Activated CD4-positive, alpha-beta T cell treated with anti-CD3 and anti-CD28 coated beads, Interleukin-2, amount 10 ng/mL, durations not matched to agents 24 days and 14 days (primary cell): ENCODE results near the gene ARRDC2. TPM values are rescaled to one million over a fixed set of nuclear protein-coding genes. Genes with fewer than 3 reads are reported as not detected.
A peak's percentile ranks its signal among the peaks of the same experiment; 100 is the strongest.

ENCODE experiments used
- DNase-seq: peaks from one replicate; pipeline ENCODE4 v3.0.0; 2022
- H3K27ac Mint-ChIP-seq: one replicate; pipeline ENCODE4 v1.8.0; 2022; ENCODE audit warnings: mild to moderate bottlenecking, mixed read lengths
- H3K27me3 Mint-ChIP-seq: one replicate; pipeline ENCODE4 v1.8.0; 2022; ENCODE audit warnings: mixed read lengths
- H3K36me3 Mint-ChIP-seq: one replicate; pipeline ENCODE4 v1.8.0; 2022; ENCODE audit warnings: low read depth, mild to moderate bottlenecking, mixed read lengths
- H3K4me1 Mint-ChIP-seq: one replicate; pipeline ENCODE4 v1.8.0; 2021; ENCODE audit warnings: mixed read lengths
- H3K4me3 Mint-ChIP-seq: one replicate; pipeline ENCODE4 v1.8.0; 2022; ENCODE audit warnings: mild to moderate bottlenecking, moderate library complexity, mixed read lengths
- H3K9me3 Mint-ChIP-seq: one replicate; pipeline ENCODE4 v1.8.0; 2021; ENCODE audit warnings: mixed read lengths
- intact Hi-C: fragments of 100-400 bp; cut with micrococcal nuclease; formaldehyde crosslinking; loops from one replicate; pipeline ENCODE4 v1.15.1; 2023
- total RNA-seq: library from RNA; stranded (reverse); gene quantifications from 2 replicates; pipeline ENCODE4 v1.2.3, GENCODE V29; 2022

The ARRDC2 gene
- total RNA-seq, 1 donor from 2014 or later, result 41.7 TPM

DNA sequence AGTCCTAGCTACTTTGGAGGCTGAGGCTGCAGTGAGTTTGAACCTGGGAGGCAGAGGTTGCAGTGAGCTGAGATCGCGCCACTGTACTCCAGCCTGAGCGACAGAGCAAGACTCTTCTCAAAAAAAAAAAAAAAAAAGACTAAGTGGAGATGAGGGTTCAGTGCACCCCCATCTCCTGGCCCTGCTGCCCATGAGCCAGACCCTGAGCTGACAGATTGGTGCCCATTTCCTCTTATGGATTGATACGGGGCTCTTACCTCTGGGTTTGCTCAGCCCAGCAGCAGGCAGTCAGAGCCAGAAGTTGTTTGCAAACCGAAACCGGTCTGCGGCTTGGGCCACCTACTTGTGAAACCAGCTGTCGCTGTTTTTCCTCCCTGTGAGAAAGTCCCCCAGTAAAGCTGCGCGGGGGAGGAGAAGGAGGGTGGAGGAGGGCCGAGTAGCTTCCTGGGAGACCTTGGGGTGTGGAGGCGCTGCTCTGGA is 36.9 kb downstream of the ARRDC2 start:
- peaks cover 38% of the 10 kb centered on the region for H3K4me1 Mint-ChIP-seq

DNA sequence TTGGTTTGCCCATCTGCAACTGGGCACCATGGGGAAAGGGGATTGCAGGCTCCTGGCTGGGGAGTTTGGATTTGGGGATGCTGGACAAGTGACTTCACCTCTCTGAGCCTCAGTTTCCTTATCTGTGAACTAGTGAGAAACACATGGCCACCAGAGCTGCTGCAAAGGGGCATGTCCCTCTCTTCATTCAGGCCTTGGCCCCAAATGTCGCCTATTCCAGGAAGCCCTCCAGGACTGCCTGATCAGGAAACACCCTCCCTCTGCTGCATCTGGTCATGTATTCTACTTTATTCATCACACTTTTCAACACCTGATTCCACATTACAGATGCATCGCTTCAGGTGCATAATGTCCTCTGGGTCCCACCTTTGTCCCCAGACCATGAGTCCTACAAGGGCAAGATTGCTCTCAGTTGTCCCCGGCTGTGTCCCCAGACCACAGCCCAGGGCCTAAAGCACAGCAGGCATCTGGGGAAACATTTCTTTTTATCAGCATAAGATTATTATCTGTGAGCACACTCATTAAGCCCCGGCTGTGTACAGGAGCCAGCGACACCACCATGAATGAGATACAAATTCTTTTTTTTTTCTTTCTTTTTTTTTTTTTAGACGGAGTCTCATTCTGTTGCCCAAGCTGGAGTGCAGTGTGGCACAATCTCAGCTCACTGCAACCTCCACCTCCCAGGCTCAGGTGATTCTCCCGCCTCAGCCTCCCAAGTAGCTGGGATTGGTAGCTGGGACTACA is 37.5 kb downstream of the ARRDC2 start:
- peak overlapping the region; percentile 93 for H3K27ac Mint-ChIP-seq
- peaks cover 3% of the 10 kb centered on the region for H3K27me3 Mint-ChIP-seq
- intact Hi-C loops, result loop anchor here (1.0 to 5.0 kb wide), 4 partner anchors 13 to 47 kb away; partner anchors contain the start of gene ARRDC2
- peaks cover 44% of the 10 kb centered on the region for H3K4me1 Mint-ChIP-seq
- H3K36me3 Mint-ChIP-seq, result peaks cover 8% of the 10 kb centered on the region
- H3K4me3 Mint-ChIP-seq, result peak overlapping the region; percentile 79
- no peak for DNase-seq
- H3K9me3 Mint-ChIP-seq, result peaks cover 4% of the 10 kb centered on the region

More for the DNA sequence above, 36.9 kb downstream of the ARRDC2 start:
- Mint-ChIP-seq H3K27me3 (peaks cover 3% of the 10 kb centered on the region), H3K36me3 (peaks cover 8% of the 10 kb centered on the region), H3K27ac (peak overlapping the region; percentile 93), H3K9me3 (peaks cover 4% of the 10 kb centered on the region), H3K4me3 (peak overlapping the region; percentile 79)
- intact Hi-C loops, result loop anchor here (1.0 to 5.0 kb wide), 4 partner anchors 14 to 47 kb away; partner anchors contain the start of gene ARRDC2
- peak; percentile 96 for DNase-seq

DNA sequence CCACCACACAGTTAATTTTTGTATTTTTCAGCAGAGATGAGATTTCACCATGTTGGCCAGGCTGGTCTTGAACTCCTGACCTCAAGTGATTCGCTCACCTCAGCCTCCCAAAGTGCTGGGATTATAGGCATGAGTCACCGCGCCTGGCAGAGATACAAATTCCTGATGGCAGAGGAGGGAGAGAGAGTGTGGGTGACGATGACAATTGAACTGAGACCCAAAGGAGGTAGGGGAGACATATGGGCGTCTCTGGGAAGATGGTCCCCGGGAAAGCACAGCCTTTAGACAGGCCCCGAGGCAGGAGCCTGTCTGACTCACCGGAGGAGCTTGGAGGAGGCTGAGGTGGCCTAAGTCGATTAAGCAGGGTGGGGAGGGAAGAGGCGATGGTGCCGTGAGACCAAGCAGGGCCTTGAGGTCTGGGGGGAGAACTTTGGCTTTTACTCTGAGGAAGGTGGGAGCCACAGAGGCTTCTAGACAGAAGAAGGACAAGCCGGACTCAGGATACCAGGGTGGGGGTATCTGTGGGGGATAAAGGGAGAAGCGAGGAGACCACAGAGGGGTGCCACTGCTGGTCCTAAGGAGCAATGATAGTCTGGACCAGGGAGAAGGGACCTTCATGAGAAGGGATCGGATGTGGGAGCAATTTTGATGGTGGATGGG is 38.2 kb downstream of the ARRDC2 start:
- Mint-ChIP-seq H3K4me3 (peak overlapping the region; percentile 15), H3K36me3 (peaks cover 6% of the 10 kb centered on the region), H3K4me1 (peaks cover 48% of the 10 kb centered on the region), H3K27ac (peak overlapping the region; percentile 93), H3K9me3 (no peaks in the 10 kb centered on the region), H3K27me3 (peaks cover 3% of the 10 kb centered on the region)
- DNase-seq, result no peak
- intact Hi-C loops, result loop anchor here (5.0 kb wide), 1 partner anchor 46 kb away; no protein-coding TSS in a partner anchor

DNA sequence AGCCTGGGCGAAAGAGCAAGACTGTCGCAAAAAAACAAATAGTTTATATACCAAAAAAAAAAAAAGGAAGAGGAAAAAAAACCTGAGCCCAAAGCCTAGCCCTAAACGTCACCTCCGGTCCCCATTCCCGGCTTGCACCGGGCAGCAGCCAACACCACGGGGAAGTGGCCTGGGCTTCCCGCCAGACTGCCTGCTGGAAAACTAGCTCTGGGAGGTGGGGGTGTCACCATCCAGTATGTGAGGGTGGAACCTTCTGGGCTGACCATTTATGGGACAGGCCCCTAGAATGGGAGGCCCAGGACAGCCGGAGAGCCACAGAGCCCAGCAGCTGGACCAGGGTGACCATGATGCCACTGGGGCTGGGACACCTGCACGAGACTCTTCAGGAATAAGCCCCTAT is 41.4 kb downstream of the ARRDC2 start:
- H3K27me3 Mint-ChIP-seq, result no peaks in the 10 kb centered on the region
- no peak overlapping the region for H3K27ac Mint-ChIP-seq
- H3K9me3 Mint-ChIP-seq, result no peaks in the 10 kb centered on the region
- peaks cover 5% of the 10 kb centered on the region for H3K36me3 Mint-ChIP-seq
- peaks cover 40% of the 10 kb centered on the region for H3K4me1 Mint-ChIP-seq
- H3K4me3 Mint-ChIP-seq, result no peak overlapping the region
- no peak for DNase-seq
- intact Hi-C loops, result loop anchor here (5.0 kb wide), 1 partner anchor 43 kb away; no protein-coding TSS in a partner anchor

DNA sequence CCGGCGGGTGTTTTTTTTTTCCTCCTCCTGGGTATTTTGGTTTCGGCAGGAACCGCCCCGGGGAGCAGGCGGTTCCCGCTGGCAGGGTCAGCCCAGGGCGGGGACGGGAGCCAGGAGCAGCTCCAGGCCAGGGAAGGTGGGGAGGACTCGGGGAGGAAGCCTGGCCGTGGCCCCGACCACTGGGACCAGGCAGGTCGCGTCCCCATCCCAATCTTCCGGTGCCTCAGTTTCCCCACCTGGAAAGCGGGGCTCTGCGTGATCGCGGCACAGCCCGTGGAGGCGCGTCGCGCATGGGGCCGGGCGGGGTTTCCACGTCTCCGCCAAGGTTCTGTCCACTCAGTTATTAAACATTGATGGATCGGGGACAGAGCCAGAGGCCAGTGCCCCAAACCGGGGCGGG is 43.9 kb downstream of the ARRDC2 start:
- no peaks in the 10 kb centered on the region for H3K9me3 Mint-ChIP-seq
- no peaks in the 10 kb centered on the region for H3K27me3 Mint-ChIP-seq
- DNase-seq, result no peak
- H3K36me3 Mint-ChIP-seq, result peaks cover 2% of the 10 kb centered on the region
- no peak overlapping the region for H3K4me3 Mint-ChIP-seq
- H3K4me1 Mint-ChIP-seq, result peaks cover 19% of the 10 kb centered on the region
- H3K27ac Mint-ChIP-seq, result no peak overlapping the region
- intact Hi-C loops, result no loop called here

DNA sequence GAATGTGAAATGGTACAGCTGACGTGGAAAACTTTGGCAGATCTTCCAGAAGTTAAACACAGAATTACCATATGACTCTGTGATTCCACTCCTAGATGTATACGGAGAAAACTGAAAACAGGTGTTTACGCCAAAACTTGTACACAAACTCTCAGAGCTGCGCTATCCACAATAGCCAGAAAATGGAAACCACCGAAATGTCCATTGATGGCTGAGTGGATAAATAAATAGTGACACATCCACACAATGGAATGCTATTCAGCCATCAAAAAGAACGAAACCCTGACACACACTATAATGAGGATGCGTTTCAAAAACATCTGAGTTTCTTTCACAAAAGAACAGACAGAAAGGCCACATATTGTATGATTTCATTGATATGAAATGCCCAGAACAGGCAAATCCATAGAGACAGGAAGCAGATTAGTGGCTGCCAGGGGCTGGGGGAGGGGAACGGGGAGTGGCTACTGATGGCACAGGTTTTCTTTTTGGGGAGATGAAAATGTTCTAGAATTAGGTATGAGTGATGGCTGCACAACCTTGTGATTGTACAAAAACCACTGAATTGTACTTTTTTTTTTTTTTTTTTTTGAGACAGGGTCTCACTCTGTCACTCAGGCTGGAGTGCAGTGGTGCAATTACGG is 45.7 kb downstream of the ARRDC2 start:
- intact Hi-C loops, result no loop called here
- Mint-ChIP-seq H3K36me3 (peaks cover 6% of the 10 kb centered on the region), H3K4me1 (peaks cover 24% of the 10 kb centered on the region), H3K27me3 (no peaks in the 10 kb centered on the region), H3K9me3 (no peaks in the 10 kb centered on the region), H3K27ac (no peak overlapping the region), H3K4me3 (no peak overlapping the region)
- DNase-seq, result no peak

DNA sequence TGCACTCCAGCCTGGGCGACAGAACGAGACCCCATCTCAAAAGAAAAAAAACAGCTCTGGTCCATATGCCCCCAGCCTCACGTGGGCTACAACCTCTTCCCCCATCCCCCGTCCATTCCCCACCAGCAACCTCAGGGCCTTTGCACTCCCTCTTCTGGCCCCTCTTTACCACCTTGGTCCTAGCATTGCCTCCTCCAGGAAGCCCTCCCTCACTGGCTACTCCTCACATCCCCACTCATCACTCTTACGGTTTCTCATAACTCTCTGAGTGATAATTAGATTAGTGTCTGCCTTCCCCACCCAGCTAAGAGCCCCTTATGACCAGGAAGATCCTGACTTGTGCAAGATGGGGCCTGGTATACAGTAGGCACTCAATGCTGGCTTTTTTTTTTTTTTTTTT is 48.0 kb downstream of the ARRDC2 start:
- Mint-ChIP-seq H3K9me3 (no peaks in the 10 kb centered on the region), H3K27me3 (no peaks in the 10 kb centered on the region), H3K27ac (no peak overlapping the region), H3K4me3 (no peak overlapping the region), H3K36me3 (peaks cover 15% of the 10 kb centered on the region), H3K4me1 (peaks cover 16% of the 10 kb centered on the region)
- intact Hi-C loops, result no loop called here
- DNase-seq, result no peak

DNA sequence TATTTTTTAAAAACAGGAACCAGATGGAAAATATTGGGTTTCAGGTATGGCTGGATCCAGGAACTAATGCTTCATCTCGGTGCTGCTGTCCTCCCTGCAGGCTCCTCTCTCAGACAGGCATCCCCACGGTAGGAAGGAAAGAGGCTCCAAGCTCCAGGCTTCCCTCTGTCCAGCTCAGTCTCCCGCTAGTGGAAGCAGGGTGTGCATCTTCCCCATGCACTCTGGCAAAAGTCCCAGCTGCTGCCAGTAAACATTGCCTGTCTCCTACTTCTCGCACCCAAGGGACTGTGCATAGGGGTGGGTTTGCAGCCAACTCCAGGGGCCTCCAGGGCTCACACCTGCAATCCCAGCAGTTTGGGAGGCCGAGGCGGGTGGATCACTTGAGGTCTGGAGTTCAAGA is 49.6 kb downstream of the ARRDC2 start:
- DNase-seq, result no peak

DNA sequence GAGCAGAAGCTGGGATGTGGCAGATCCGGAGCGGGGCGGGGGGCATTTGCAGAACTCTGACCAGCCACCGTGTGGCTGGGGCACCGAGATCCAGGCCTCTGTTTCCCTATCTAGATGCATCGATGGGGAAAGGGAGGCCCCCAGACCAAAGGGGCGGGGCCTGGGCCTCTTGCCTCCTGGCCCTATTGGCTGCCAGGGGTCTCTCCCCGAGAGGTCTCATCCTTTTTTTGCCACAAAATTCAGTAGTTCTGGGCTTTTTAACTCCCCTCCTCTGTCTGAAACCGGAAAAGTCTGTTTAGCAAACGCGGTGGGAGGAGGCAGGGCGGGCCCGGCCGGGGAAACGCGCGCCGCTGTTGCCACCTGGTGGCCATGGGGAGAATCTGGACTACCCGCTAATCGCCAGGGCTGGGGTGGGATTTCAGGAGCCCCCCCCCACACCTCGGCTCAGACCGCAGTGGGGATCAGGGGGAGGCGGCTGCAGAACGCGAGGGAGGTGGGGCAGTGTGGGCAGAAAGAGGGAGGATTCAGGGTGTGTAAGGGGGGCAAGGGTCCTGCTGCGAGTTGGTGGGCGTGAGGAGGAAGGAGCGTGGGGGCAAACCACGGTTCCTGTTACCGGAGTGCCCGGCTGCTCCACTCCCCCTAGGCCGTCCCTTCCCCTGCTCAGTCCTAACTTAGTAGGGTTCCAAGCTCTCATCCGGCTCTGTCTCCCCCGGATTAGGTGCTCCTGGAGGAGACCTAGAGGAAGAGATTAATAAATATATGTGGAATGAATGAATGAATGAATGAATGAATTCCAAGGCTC is 50.4 kb downstream of the ARRDC2 start:
- peak overlapping the region; percentile 75 for H3K27ac Mint-ChIP-seq
- no peaks in the 10 kb centered on the region for H3K9me3 Mint-ChIP-seq
- peaks cover 13% of the 10 kb centered on the region for H3K4me1 Mint-ChIP-seq
- peak overlapping the region; percentile 51 for H3K4me3 Mint-ChIP-seq
- H3K27me3 Mint-ChIP-seq, result no peaks in the 10 kb centered on the region
- intact Hi-C loops, result loop anchor here (1.0 to 2.0 kb wide), 3 partner anchors 14 to 120 kb away; no protein-coding TSS in a partner anchor
- peak; percentile 95 for DNase-seq
- H3K36me3 Mint-ChIP-seq, result peaks cover 24% of the 10 kb centered on the region

More for the DNA sequence above, 49.6 kb downstream of the ARRDC2 start:
- H3K4me1 Mint-ChIP-seq, result peaks cover 14% of the 10 kb centered on the region
- intact Hi-C loops, result no loop called here
- H3K4me3 Mint-ChIP-seq, result no peak overlapping the region
- peak overlapping the region; percentile 64 for H3K27ac Mint-ChIP-seq
- no peaks in the 10 kb centered on the region for H3K27me3 Mint-ChIP-seq
- peaks cover 22% of the 10 kb centered on the region for H3K36me3 Mint-ChIP-seq
- no peaks in the 10 kb centered on the region for H3K9me3 Mint-ChIP-seq

DNA sequence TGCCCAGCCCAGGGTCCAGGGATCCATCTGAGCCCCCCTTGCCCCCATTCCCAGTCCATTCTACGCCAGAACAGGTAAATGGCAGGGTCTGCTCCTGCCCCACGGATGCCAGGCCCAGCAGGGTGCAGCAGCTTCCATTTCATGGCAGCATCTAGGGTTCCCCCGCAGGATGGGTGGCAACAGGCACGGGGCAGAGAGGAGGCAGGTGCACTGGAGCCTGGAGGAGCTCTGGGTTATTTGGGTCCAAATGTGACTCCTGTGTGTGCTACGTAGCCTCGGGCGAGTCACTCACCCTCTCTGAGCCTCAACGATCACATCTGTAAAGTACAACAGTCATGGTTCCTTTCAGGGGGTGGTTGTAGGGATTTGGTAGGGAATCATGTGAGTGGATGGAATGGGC is 51.3 kb downstream of the ARRDC2 start:
- DNase-seq, result peak; percentile 60
- H3K4me3 Mint-ChIP-seq, result no peak overlapping the region
- H3K27ac Mint-ChIP-seq, result no peak overlapping the region
- H3K27me3 Mint-ChIP-seq, result no peaks in the 10 kb centered on the region
- intact Hi-C loops, result loop anchor here (2.0 kb wide), 2 partner anchors 14 to 120 kb away; no protein-coding TSS in a partner anchor
- H3K9me3 Mint-ChIP-seq, result no peaks in the 10 kb centered on the region
- H3K36me3 Mint-ChIP-seq, result peaks cover 24% of the 10 kb centered on the region
- peaks cover 9% of the 10 kb centered on the region for H3K4me1 Mint-ChIP-seq

DNA sequence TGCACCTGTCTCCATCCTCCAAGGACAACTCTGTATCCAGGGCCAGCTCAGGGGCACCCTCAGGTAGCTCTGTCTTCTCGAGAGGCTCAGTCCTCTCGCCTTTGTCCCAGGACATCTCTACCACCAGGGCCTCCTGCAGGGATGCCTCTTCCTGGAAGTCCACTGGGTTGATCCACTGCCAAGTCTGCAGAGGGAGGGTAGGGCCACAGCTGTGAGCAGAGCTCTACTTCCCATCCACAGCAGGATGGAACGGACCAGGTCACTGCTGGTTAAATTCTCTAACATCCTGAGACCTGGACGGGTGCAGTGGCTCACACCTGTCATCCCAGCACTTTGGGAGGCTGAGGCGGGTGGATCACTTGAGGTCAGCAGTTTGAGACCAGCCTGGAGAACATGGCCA is 51.9 kb downstream of the ARRDC2 start:
- no peak for DNase-seq
- Mint-ChIP-seq H3K4me1 (peaks cover 9% of the 10 kb centered on the region), H3K4me3 (no peak overlapping the region), H3K27me3 (no peaks in the 10 kb centered on the region), H3K9me3 (no peaks in the 10 kb centered on the region), H3K27ac (no peak overlapping the region), H3K36me3 (peaks cover 29% of the 10 kb centered on the region)
- intact Hi-C loops, result loop anchor here (2.0 kb wide), 2 partner anchors 15 to 121 kb away; no protein-coding TSS in a partner anchor

DNA sequence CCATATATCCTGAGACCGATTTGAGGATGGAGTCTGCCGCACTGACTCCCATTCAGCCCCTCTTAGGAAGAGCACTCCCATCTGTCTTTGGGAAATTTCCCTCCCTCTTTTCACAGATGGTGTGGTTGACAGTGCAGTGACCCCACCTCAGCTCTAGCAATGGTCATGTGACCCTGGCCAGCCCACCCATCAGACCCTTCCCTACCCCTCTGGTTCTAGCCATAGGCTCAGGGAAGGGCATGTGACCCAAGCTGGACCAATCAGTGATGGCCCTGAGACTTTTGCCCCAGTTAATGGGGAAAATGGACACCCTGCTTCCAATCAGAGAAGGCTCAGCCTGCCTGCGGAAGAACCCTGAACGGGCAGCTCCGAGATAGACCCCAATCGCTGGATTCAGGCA is 52.5 kb downstream of the ARRDC2 start:
- no peak overlapping the region for H3K27ac Mint-ChIP-seq
- no peak overlapping the region for H3K4me3 Mint-ChIP-seq
- DNase-seq, result no peak
- no peaks in the 10 kb centered on the region for H3K27me3 Mint-ChIP-seq
- intact Hi-C loops, result no loop called here
- peaks cover 9% of the 10 kb centered on the region for H3K4me1 Mint-ChIP-seq
- peaks cover 33% of the 10 kb centered on the region for H3K36me3 Mint-ChIP-seq
- no peaks in the 10 kb centered on the region for H3K9me3 Mint-ChIP-seq

DNA sequence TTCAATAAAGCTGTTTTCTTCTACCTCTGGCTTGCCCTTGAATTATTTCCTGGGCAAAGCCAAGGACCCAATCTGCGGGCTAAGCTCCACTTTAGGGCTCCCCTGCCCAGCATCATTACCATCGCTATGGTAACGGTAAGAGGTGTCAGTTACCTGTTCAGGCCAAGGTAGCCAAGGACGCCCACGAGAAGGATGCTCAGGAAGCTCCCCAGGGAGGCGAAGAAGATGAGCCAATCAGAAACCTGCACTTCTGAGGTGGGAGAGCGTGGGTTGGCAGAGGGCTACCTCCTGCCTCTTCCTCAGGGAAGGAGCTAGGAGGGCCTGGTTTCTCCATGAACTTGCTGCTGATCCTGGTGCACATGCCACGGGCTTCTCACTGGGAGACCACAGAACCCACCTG is 54.1 kb downstream of the ARRDC2 start:
- peaks cover 37% of the 10 kb centered on the region for H3K36me3 Mint-ChIP-seq
- intact Hi-C loops, result no loop called here

More for the DNA sequence above, 54.1 kb downstream of the ARRDC2 start:
- no peak for DNase-seq
- H3K4me1 Mint-ChIP-seq, result peaks cover 9% of the 10 kb centered on the region
- H3K27me3 Mint-ChIP-seq, result no peaks in the 10 kb centered on the region
- no peak overlapping the region for H3K27ac Mint-ChIP-seq
- H3K4me3 Mint-ChIP-seq, result no peak overlapping the region
- H3K9me3 Mint-ChIP-seq, result no peaks in the 10 kb centered on the region
